HL-60/S4 (cell line): ENCODE data around the gene SERTM2.
"Not testable (repeated sequence)": the region's sequence is repeated elsewhere in the genome, so short reads cannot be mapped to it uniquely, and the experiment has no call there.

ENCODE experiments used
- in situ Hi-C: fragments of 300-500 bp; cut with MboI; formaldehyde crosslinking; loops from 2 replicates; pipeline ENCODE4 v1.14.3; 2022; ENCODE audit warnings: low sequenced_read_pairs

Gene SERTM2

DNA sequence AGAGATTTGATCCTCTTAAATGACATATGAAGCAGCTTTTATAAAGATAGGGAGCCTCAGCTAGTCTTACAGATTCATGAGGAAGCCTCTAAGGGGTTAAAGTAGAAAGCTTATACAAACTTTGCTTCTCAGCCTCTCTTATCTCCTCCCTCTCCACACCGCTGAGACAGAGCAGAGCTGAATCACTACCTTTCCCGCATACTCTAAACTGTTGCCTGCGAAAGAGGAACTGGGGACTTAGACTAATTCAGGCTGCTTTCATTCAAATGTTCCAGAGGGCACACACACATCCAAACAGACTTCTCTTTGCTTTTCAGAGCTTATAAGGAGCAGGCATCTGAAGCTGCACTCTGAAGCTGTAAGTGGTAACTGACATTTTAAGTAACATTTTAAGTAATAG lies at the start of gene SERTM2:
Gene SERTM2 (plus strand): TSS at position 169 of the 400 bp plus-strand sequence. CDS start 7,213 bp downstream, outside the sequence.
- in situ Hi-C loops: no loop called here

DNA sequence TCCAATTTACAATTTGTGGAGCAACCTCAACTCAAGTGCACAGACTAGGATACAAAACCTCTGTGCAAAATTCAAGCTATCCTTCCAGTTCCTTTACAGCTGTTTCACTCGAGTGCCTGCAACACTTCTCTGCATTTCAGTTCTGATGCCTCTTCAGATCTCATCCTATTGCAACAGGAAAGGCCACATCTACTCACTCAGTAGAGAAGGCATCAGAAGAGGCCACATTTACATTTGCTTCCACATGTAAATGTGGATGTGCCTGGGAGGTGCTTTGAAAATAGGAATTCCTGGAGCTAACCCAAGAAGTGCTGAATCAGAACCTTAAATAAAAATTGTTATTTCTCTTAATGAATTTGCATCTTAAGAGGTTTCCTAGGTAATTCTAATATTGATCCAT lies 45.8 kb upstream of the SERTM2 start:
- in situ Hi-C loops: no loop called here

DNA sequence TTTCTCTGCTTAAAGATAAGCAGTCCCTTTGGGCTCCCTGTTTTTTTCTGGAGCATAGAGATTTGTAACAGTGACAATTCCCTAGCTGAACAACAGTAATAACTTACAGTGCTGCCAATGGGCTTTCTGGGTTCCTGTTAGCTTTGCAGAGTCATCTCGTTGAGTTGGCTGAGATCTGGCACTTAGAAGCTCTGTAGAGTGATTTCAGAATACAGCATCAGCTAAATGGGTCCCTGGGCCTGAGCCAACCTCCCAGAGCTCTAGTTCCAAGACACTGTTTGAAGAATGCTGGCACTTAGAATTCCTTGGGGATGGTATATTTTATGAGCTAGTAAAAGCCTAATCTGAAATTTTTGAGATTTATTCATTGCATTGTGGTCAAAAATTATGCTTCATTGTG lies 43.5 kb upstream of the SERTM2 start:
- in situ Hi-C loops: no loop called here

DNA sequence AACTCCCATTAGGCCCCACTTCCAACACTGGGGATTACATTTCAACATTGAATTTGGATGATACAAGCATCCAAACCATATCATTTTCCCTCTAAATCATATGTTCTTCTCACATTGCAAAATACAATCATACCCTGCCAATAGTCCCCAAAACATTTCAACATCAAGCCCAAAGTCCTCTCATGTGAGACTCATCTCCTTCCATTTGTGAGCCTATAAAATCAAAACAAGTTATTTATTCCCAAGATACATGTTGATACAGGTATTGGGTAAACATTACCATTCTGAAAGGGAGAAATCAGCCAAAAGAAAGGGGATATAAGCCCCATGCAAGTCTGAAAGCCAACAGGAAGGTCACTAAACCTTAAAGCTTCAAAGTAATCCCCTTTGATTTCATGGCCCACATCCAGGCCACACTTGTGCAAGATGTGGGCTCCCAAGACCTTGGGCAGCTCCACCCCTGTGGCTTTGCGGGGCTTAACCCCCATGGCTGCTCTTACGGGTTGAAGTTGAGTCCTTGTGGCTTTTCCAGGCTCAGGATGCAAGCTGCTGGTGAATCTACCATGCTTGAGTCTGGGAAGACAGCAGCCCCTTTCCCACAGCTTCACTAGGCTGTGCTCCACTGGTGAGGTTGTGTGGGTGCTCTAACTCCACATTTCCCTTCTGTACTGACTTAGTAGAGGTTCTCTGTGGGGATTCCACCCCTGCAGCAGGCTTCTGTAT lies 40.6 kb upstream of the SERTM2 start:
- in situ Hi-C loops: no loop called here

DNA sequence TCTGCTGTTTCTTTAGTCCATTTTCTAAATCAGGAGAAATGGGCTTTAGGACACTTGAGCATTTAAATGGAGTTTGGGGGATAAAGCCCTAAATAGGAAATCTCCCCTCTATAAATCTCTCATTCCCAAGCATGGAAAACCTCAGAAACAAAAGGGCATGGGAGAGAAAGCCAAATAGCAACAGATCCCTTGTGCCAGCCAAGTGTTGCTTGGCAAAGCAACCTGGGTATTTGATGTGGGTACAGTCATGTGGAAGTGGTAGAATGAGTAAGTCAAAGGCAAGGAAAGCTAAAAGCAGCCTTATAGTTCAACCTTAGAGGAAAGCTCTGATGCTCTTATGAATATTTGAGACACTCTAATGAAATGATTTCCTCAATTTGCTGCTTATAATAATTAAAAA lies 29.5 kb upstream of the SERTM2 start:
- in situ Hi-C loops: no loop called here

DNA sequence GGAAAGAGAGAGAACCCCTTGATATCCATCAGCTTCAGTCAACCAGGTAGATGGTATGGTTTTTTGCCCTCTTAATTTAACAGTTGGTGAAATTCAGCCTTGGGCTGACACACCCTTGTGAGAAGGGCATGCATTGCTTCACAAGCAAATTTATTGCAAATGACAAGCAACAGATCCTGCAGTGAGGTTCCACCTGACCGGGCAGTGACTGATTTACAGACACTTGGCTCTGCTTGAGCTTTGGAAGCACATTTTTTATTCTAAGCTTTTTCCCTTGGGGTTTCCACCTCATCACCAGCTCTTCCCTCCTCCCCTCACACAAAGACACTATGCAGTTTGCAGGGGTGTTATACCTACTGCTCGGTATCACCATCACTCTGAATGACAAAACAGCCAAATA lies 28.3 kb upstream of the SERTM2 start:
- in situ Hi-C loops: no loop called here

DNA sequence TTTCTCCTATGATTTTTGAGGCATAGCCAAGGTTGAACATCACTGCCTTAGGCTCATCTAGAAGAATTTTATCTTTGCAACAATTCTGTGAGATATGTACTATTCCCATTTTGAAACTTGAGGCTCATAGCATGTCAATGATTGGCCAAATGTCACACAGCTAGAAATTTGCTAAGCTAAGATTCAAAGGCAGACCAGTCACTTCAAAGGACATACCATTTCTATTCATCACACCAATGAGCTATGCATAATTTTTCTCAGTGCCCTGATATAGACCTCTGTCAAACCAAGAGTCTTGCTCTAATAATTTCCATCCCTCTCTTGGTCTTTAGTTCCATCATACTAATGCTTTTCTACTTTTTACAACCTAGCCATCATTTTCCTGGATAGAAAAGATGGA lies 27.6 kb upstream of the SERTM2 start:
- in situ Hi-C loops: no loop called here

DNA sequence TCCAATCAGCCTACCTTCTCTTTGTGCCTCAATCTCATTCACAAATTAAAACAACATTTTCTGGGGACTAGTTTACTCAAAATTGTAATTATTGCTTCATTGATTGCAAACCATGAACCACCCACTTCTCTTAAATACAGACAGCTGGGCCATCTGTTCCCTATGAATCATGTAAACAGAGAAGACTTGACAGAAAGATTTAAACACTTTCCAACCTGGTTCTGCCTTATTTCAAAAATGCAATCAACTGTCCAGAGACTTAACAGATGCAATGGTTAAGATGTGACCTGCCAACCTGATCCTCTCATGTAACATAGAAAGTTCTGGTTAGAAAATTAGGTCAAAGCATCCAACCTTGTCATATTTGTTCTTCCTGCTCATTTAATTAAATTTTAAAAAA lies 20.8 kb upstream of the SERTM2 start:
- in situ Hi-C loops: no loop called here

DNA sequence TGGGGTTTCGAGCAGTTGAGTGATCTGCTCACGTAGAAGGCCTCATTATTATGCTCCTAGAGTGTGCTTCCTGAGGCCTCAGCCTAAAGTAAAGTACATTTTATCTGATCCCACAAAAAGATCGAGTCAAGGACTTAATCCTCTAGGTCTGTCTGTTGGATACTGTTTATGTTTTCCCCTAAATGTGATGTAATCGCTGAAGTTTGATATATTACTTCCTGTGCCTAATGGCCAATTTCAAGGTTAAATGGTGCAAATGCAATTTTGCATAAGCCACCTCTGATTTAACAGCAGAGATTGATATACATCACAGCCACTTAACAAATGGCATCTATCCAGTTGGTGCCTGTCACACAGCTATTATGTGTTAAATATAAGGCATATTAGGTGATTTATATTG lies 19.4 kb upstream of the SERTM2 start:
- in situ Hi-C loops: no loop called here

DNA sequence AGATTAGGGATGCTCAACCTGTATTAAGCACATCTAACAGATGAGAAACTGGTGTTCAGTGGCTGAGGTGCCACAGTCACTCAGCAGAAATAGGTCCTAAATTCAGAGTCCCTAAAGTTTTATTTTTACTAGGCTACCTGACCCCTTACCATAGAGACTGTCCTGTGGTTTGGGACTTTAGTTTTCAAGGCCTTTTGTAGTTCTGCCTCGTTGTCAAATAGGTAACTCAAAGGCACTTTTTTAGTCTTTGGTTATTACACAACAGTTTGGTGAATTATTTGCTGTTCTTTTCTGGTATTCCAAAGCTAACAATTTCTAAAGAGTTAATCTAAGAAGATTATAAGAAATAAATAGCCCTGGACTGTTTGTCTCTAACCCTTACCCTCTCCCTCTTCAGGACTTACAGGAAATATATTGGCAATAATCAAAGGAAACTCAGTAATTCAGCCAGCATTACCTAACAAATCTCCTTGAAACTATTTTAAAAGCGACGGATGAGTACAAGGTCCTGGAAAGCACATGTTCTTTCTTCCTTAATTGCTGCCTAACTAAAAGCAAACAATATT lies 12.8 kb upstream of the SERTM2 start:
- in situ Hi-C loops: no loop called here

DNA sequence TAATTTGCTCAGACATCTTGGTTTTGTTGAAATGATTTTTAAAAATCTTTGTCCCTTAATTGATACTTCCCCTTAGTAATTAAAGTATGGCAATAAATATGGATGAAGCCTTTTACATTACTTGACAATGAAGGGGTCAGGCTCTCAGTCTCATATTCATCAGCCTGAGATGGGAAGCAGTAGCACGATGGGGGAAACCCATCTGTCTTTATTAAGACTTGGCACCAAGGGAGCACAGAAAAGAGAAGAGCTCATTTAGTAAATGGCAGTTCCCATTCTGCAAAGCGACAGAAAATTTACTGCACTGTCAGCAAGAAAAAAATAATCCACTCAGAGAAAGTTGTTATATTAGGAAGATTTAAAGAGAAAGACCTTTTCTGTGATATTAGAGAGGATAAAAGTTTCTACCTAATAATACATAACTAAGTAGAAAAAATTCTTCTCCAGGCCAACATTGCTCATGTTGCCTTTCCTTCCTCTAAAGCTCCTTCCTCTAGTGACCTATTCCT lies 7.9 kb upstream of the SERTM2 start:
- in situ Hi-C loops: no loop called here

DNA sequence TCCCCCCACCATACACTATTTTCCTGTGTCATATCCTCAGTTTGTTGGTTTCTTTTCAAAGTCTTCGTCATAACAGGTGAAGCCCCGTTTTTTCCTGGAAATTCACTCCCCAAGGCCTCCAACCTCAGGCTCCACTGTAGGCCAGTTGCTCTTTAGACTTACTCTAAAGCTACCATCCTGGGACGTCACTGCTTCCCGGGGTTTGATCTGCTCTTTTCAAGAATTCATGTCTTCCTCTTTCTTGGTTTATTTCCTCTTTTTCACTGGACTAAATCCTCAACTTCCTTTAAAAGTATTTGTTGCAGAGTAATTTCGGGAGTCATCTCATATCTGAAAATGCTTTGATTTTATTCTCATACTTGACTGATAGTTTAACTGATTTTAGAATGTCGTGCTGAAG lies 6.5 kb upstream of the SERTM2 start:
- in situ Hi-C loops: no loop called here

DNA sequence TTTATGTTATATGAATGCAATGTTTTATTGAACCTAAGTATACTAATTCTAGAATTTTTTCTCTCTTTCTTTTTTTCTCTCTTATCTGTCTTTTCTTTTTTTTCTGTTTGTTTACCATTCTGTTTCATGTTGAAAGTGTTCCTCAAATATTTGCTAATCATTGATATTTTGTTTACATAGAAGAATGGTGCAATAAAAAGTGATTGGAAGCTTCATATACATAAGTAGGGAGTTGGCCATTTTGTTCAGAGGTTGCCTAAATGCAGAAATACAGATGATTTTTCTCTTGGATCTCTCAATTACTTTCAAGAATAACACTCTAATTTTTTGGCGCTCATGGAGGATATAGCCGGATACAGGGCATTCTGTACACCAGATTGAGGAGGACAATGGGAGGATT lies 5.7 kb upstream of the SERTM2 start:
- in situ Hi-C loops: no loop called here

DNA sequence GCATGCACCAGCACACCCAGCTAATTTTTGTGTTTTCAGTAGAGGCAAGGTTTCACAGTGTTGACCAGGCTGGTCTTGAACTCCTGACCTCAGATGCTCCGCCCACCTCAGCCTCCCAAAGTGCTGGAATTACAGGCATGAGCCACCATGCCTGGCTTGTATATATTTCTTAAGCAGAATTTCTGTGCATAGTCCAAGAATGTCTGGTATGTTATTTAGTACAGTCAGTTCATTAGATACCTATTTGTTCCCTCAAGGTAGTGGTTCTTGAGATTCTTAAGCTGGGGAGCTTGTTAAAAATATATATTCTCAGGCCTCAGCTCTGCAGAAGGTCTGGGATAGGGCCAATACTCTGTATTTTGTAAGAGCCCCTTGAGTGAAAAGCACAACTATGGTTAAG lies 4.6 kb upstream of the SERTM2 start:
- in situ Hi-C loops: no loop called here

DNA sequence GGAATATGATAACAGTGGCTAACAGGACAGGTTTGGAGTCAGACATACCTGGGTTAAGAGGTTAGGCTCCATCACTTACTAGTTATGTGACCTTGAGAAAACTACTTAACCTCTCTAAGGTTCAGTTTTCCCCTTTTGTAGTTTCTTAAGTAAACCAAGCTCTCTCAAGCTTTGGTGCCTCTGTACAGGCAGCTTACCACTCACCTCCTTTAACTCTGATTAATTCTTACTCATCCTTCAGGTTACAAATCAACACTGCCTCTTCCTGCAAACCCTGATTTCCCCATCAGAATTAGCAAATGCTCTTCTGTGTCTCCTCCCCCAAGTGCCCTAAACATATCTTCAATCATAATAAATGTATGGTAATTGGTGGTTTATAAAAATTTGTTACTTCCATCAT lies 3.5 kb upstream of the SERTM2 start:
- in situ Hi-C loops: no loop called here

DNA sequence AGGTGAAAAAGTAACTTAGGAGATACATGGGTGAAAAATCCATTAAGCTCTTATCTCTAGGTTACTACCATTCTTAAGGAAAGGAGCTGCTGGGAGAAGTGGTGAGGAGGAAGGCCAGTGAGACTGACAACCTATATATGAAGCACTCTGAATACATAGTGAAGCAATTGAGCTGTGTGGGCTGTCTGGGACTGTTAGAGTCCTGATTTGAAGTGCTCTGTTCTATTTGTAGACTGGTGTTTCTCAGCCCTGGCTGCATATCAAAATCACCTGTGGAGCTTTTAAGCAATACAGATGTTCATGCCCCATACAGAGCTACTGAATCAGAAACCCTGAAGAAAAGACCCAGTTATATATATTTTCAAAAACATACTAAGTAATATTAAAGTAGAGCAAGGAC lies 3.9 kb downstream of the SERTM2 start:
- in situ Hi-C loops: no loop called here

DNA sequence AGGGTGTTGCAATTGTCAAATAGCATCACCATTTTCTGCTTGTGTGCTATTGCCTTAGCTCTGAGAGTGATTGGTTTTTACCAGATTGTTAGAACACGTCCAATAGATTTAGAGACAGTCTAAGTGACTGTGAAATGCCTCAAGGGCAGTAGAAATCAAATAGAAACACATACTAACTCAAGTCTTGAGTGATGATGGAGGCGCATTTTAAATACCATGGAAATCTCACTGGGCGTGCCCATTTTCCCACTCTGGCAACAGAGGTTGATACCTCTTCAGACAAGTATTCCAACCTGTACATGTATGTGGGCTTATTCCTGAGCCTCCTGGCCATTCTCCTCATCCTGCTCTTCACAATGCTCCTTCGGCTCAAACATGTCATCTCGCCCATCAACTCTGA lies 7.2 kb downstream of the SERTM2 start:
- in situ Hi-C loops: no loop called here

DNA sequence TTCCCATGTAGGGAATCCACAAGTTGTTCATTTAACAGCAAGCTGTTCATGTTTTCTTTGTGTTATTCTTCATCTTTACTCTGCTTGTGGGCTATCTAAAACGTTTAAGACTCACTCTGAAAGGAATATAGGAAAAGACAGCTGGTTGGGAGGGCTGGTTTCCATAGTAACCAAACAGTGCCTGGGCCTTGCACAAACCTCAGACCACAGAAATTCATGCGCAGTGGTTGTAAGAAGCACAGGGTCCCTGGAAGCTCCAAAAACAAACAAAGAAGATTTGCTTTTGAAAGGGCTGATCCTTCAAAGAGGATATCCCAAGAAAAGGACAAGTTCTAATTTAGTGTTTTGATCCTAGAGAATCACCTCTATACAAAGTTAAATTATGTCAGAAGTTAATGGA lies 7.8 kb downstream of the SERTM2 start:
- in situ Hi-C loops: no loop called here

DNA sequence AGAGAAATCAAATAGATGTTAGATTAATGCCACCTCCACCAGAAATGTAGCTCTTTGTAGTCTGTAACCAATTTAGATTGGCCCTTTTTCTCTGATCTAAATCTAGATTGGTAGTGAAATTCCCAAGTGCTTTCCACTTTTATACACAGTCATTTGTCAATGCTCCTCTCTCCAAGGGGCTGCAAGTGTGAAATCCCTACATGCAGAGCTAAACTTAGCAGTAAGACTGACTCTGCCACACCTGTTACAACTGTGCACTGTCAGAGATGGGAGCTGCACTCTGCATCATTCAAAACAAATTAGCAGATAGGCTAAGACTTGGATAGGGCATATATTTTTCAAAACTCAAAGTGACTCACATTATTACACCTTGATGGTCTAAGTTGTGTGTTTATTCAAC lies 9.1 kb downstream of the SERTM2 start:
- in situ Hi-C loops: no loop called here

DNA sequence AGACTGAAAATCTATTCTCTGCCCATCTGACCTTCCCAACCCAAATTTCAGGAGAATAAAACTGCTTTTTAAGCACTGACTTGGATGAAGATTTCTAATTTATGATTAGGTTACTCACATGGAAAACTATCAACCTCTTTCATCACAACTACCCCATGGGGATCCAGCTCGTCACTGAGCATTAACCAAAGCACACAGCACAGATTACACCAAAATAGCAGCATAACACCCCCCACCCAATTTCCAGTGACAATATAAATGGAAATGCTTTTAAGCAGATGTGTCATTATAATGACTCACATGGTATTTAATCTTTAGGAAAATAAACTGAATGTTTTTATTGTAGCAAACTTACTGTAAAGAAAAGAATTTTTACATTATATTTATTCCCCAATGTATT lies 9.7 kb downstream of the SERTM2 start:
- in situ Hi-C loops: no loop called here

DNA sequence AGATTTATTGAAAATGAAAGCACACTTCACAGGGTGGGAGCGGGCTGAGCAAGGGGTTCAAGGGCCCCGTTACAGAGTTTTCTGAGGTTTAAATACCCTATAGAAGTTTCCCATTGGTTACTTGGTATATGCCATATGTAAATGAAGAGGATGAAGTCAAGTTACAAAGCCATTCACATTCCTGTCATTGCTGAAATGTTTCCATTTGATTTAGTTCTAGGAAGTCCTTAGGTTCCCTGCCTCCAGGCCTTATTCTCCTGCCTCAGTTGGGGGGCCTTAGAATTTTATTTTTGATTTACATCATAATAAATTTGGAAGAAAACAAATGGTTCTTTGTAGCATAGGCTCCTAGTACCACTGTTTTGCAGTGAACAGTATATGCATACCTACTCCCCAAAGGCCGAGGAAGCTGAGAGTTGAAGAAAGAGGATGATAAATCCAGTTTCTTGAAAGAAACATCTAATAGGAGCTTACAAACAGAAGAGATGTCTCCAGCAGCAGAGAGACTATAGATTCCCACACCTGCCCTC lies 31.8 kb downstream of the SERTM2 start:
- in situ Hi-C loops: no loop called here

DNA sequence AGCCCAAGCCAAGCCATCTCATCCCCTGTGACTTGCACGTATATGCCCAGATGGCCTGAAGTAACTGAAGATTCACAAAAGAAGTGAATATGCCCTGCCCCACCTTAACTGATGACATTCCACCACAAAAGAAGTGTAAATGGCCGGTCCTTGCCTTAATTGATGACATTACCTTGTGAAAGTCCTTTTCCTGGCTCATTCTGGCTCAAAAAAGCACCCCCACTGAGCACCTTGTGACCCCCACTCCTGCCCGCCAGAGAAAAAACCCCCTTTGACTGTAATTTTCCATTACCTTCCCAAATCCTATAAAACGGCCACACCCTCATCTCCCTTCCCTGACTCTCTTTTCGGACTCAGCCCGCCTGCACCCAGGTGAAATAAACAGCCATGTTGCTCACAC lies 37.8 kb downstream of the SERTM2 start:
- in situ Hi-C loops: not testable (repeated sequence)
